Activated T-cell treated with anti-CD3 and anti-CD28 coated beads, Interleukin-2, amount 50 U/mL, for 4 hours (primary cell): Measurements from ENCODE around the gene NOL4L. TPM values are rescaled to one million over a fixed set of nuclear protein-coding genes. Genes with fewer than 3 reads are reported as not detected.

Source experiments
- ATAC-seq, 2 donors: fragments of 200-7000 bp; cut with Tn5 transposase; one replicate each; pipeline ENCODE4 v1.10.0; 2021
- DNase-seq: peaks from one replicate; pipeline ENCODE4 v3.0.0-alpha.2; 2020
- H3K27me3 Mint-ChIP-seq: one replicate; pipeline ENCODE4 v1.8.0; 2021; ENCODE audit warnings: low read depth, mixed read lengths
- H3K36me3 Mint-ChIP-seq: one replicate; pipeline ENCODE4 v1.8.0; 2022; ENCODE audit warnings: mixed read lengths; ENCODE audit not compliant: insufficient read depth
- H3K4me1 Mint-ChIP-seq: one replicate; pipeline ENCODE4 v1.8.0; 2021; ENCODE audit warnings: low read depth, mixed read lengths
- H3K4me3 Mint-ChIP-seq: one replicate; pipeline ENCODE4 v1.8.0; 2021; ENCODE audit warnings: mild to moderate bottlenecking, moderate library complexity, mixed read lengths
- H3K9me3 Mint-ChIP-seq: one replicate; pipeline ENCODE4 v1.8.0; 2021; ENCODE audit warnings: mixed read lengths
- total RNA-seq, 3 donors: library from RNA; stranded (reverse); gene quantifications; one replicate each; pipeline ENCODE4 v1.2.1, GENCODE V29; 2021

The NOL4L gene
- total RNA-seq, 3 donors from 2014 or later, result 5.6 to 8.0 (median 6.3) TPM

DNA sequence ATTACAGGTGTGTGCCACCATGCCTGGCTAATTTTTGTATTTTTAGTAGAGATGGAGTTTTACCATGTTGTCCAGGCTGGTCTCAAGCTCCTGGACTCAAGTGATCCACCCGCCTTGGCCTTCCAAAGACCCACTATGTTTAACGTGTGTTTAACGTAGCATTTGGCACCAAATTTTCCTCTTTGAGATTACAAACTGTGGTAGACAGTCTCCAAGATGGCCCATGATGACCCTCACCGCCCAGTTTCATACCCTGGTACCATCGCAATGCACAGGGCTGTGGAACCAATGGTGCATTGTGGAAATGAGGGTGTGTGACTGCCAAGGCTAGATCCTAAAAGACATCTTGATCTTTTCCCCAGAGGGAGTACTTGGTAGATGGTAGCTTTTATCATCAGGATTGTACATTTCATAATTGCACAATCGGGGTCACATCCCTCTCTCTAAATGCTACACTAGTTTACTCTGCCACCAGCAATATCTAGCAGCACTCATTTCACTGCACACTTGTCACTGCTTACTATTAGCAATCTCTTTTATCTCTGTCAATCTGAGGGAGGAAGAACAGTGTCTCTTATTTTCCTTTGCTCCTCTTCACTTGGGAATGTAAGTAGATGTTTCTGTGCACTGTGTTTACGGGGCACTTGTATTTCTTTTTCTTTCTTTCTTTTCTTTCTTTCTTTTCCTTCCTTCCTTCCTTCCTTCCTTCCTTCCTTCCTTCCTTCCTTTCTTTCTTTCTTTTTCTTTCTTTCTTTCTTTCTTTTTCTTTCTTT, 96.9 kb downstream of the NOL4L start:
- Mint-ChIP-seq H3K9me3 (no peaks in the 10 kb centered on the region), H3K4me3 (no peak overlapping the region), H3K27me3 (no peaks in the 10 kb centered on the region), H3K4me1 (peaks cover 32% of the 10 kb centered on the region), H3K36me3 (peaks cover 9% of the 10 kb centered on the region)
- DNase-seq (no peak), ATAC-seq (no peak)

DNA sequence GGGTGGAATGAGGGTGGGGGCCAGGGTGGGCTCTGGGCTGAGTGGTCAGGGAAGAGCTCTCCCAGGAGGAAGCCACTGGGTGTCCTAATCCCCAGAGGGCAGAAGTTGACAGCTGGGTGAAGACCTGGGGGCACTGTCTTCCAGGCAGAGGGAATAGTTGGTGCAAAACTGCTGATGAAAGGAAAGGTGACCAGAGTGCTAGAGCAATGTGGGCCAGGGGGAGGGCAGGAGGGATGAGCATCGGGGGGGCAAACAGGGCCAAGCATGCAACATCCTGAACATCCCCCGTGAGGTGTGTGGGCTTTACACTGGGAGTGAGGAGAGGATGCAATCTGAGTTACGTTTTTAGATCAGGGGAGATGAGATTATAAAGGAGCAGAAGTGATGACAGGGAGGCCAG, 97.8 kb downstream of the NOL4L start:
- Mint-ChIP-seq H3K36me3 (peaks cover 7% of the 10 kb centered on the region), H3K4me1 (peaks cover 34% of the 10 kb centered on the region), H3K27me3 (no peaks in the 10 kb centered on the region), H3K4me3 (no peak overlapping the region), H3K9me3 (no peaks in the 10 kb centered on the region)
- no peak for ATAC-seq
- no peak for DNase-seq

DNA sequence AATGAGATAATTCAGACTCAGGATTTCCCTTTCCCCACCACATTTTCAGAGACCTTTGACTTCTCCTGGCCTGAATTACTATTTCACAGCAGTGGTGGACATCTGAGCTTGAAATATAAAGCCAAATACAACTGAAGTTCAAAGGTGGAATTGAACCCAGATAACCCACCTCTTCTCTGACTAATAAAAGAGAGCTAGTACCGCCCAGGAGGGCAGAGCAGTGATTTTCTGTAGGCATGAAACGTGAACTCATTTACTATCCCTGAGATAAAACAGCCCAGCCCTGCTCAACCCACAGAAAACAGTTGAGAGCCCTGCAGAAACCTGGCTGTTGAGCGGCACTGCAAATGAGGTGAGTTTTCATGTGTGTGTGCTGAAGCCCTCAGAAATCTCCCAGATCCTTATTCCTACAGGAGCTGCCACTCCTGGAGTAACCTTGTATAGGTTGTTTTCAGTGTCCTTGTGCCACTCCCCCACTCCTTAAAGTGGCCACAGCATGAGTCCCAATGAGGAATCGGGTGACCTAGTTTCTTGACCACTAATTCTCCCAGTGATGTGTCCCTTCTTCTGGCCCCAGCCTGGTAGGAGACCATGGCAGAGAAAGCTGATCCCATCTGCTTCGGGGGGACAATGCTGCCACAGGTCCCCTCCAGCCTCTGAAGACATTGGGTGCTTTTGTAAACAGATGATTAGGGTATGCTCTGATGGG, 99.2 kb downstream of the NOL4L start:
- H3K4me1 Mint-ChIP-seq, result peaks cover 35% of the 10 kb centered on the region
- DNase-seq, result no peak
- peak overlapping the region; percentile 87 for H3K4me3 Mint-ChIP-seq
- no peak for ATAC-seq
- H3K27me3 Mint-ChIP-seq, result no peaks in the 10 kb centered on the region
- H3K9me3 Mint-ChIP-seq, result no peaks in the 10 kb centered on the region
- peaks cover 4% of the 10 kb centered on the region for H3K36me3 Mint-ChIP-seq

DNA sequence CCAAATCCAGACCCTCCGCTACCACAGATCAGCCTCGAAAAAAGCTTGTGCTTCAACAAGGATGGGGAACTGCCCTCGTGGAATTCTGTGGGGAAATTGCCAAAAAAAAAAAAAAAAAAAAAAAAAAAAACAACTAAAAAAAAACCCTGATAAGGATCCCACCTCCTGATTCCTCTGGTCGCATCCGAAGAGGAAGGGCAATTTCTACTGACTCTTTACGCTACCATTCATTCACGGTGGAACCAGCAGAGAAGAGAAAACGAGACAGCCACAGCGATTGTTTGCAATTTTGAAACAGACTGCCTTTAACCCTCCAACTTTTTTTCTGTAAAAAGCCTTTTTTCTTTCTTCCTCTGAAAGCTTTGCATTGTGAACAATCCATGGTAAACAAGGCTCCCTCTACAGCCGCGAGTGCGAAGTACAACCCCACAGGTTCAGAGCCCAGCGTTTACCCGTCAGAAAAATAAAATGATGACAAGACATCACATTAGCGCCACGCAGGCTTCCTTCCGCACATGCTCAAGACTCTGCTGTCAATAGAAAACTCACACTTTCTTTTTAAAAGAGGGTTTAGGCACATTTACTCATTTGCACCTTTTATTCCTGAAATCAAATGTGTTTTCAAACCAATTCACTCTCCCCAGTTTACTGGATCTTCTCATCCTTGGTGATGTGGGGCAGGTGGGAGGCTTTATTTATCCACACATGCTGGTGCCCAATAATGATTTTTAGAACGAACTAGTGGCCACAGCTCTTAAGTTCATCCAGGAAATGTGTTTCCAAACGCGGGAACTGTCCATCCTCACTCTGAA, 100.0 kb downstream of the NOL4L start:
- ATAC-seq (peak; percentile 69 to 75), DNase-seq (peak; percentile 74)
- Mint-ChIP-seq H3K36me3 (no peaks in the 10 kb centered on the region), H3K27me3 (no peaks in the 10 kb centered on the region), H3K9me3 (no peaks in the 10 kb centered on the region), H3K4me3 (peak overlapping the region; percentile 87), H3K4me1 (peaks cover 41% of the 10 kb centered on the region)

DNA sequence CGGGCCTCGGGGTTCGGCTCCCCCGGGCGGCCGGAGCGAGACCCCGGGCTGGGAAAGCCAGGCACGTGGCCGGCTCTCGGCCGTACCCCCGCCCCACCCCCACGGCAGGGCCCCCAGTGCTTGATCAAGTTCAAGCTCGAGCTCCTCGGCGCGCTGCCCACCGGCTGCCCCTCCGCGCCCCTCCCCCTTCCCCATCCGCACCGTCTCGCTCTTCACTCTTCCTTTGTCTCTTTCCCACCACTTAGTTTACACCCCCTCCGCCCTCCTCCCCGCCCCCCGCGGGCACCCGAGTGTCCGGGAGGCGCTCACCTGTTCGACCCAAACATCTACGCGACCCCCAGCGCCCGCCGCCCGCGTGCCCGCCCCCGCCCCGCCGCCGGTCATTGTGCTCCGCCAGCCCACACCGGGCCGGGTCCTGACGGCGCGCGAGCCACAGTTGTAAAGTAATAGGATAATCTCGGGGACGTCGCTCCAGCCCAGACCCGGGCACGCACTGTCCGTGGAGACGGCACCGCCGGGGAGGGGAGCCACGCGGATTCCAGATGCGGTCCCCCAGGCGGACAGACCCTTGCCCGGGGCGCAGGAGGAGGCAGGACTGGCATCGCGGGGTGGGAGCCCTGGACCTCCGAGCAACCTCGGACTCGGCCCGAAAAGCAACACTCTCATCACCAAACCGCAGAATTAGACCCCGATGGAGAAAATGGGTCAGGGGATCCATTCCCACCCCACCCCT, 100.7 kb downstream of the NOL4L start:
- peak; percentile 2 to 5 for ATAC-seq

DNA sequence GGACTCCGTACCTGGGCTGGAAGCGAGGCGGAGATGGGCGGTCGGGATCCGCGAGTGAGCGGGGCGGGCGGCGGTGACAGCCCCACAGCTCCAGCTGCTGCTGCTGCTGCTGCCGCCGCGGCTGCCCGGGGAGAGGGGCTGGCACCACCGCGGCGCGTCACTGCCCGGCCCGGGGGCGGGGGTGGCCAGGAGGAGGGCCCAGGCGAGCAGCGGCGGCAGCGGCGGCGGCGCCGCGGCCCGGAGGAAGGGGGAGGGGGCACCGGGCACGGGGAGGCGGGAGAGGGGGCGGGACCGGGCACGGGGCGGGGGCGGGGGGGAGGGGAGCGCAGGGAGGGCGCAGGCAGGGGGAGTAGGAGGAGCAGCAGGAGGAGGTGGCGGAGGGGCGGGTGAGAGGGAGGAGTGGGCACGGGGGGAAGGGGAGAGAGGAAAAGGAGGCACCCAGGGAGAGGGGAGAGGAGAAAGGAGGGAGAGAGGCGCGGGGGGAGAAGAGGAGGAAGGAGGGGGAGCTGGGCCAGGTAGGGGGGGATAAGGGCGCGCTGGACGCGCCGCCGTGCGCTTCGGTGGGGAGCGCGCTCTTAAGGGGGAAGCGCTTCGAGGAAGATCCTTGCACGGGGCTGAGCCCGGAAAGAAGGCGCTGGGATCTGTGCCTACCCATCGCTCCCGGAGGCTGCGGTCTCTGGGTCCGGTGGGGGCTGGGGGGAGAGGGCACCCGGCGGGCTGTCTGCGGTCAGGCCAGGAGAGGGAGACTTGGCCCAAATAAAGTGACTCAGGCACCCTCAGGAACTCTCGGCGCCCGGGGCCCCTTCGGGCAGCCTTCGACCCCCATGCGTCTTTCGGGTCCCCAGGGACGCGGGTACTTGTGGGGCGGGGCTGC, 101.5 kb downstream of the NOL4L start:
- Mint-ChIP-seq H3K4me3 (peak overlapping the region; percentile 77), H3K36me3 (no peaks in the 10 kb centered on the region), H3K27me3 (no peaks in the 10 kb centered on the region), H3K9me3 (no peaks in the 10 kb centered on the region), H3K4me1 (peaks cover 50% of the 10 kb centered on the region)
- ATAC-seq (peak; percentile 55 to 56), DNase-seq (peak; percentile 58)

More for the DNA sequence above, 100.7 kb downstream of the NOL4L start:
- Mint-ChIP-seq H3K36me3 (no peaks in the 10 kb centered on the region), H3K9me3 (no peaks in the 10 kb centered on the region), H3K4me1 (peaks cover 48% of the 10 kb centered on the region), H3K27me3 (no peaks in the 10 kb centered on the region), H3K4me3 (peak overlapping the region; percentile 87)
- DNase-seq, result no peak

DNA sequence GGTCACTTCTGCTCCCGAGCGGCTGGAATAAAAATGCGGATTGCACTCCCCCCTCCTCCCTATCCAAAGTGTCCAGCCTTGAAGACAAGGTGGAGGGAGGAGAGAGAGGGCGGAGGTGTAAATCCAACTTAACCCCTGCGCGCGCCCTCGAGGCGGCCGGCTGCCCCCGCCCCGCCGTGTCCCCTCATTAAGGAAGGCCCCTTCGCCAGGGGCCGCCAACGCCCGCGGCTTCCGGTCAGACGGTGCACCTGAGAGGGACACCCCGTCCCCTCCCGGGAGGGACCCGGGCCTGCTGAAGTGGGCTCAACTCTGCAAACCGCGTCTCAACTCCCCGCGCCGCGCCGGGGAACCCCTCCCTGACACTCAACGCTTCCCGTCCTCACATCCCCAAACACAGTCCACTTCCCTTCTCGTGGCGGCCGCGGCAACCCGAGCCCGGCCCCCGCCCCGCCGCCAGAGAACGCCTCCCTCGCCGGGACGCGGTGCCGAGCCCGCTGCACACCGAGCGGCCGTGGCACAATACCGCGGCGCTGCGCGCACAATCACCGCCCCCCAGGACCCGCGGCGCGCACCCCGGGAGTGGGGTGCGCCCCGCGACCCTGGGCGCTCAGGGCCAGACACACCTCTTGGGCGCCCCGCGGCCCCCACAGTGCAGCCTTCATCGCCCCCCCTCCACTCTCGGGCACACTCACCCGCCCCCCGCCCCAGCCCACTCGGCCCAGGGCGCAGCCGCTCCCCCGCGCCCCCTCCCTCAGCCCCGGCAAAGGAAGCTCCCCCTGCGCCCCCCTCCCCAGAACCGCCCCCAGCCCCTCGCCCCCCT, 102.5 kb downstream of the NOL4L start:
- H3K4me1 Mint-ChIP-seq, result peaks cover 54% of the 10 kb centered on the region
- H3K27me3 Mint-ChIP-seq, result no peaks in the 10 kb centered on the region
- ATAC-seq (peak; percentile 33 to 44), DNase-seq (no peak)
- H3K36me3 Mint-ChIP-seq, result no peaks in the 10 kb centered on the region
- peak overlapping the region; percentile 75 for H3K4me3 Mint-ChIP-seq
- no peaks in the 10 kb centered on the region for H3K9me3 Mint-ChIP-seq

DNA sequence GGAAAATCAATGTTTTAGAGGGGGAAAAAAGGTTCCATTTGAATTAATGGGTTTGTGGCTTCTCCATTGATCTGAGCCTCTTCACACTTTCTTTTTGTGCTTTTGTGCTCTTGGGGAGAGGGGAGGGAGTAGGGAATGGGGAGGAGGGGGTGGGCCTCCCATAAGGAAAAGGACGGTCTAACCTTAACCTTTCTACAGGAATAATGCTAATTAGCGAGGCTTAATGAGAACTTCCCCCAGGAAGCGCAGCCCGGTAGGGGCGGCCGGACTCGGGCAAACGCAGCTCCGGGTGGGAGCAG, 103.0 kb downstream of the NOL4L start:
- Mint-ChIP-seq H3K9me3 (no peaks in the 10 kb centered on the region), H3K4me3 (peak overlapping the region; percentile 75), H3K36me3 (no peaks in the 10 kb centered on the region), H3K4me1 (peaks cover 56% of the 10 kb centered on the region), H3K27me3 (no peaks in the 10 kb centered on the region)
- ATAC-seq (no peak), DNase-seq (no peak)

DNA sequence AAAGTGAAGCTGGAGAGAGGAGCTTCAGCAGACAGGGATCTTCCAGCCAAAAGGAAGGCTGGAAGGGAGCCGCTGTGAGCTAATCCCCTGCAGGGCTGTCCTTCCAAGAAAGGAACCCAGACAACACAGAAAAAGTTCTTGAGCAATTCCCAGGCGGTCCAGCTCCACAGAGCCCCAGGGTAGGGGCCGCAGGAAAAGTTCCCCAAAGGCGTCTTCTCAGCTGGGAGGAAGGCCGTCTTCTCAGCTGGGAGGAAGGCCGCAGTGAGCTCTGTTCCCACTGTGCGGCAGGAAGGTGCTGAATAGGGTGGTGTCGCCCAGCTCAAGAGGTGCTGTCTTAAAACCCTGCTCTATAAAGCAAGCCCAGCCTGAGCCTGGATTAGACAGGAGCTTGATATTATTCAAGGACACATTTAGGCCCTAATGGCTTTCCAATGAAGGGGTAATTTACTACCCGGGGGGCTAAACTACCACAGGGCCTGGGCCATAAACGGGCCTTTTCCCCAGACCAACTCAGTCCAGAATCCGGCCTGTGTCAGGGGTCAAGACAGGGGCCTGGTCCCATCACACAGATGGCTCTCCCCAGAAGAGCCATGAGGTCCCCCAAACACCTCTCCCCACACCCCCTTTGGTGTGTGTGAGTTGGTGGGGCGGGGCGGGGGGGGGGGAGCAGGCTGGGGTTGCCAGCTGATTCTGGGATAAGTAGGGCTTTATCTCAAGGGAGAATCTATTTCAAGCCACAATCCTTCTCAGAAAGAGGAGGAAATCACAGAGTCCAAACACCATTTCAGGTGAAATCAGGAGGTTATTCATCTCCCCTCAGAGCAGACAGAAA, 103.6 kb downstream of the NOL4L start:
- ATAC-seq (no peak), DNase-seq (no peak)
- H3K4me3 Mint-ChIP-seq, result peak overlapping the region; percentile 75
- no peaks in the 10 kb centered on the region for H3K9me3 Mint-ChIP-seq
- H3K4me1 Mint-ChIP-seq, result peaks cover 59% of the 10 kb centered on the region
- no peaks in the 10 kb centered on the region for H3K36me3 Mint-ChIP-seq
- no peaks in the 10 kb centered on the region for H3K27me3 Mint-ChIP-seq

DNA sequence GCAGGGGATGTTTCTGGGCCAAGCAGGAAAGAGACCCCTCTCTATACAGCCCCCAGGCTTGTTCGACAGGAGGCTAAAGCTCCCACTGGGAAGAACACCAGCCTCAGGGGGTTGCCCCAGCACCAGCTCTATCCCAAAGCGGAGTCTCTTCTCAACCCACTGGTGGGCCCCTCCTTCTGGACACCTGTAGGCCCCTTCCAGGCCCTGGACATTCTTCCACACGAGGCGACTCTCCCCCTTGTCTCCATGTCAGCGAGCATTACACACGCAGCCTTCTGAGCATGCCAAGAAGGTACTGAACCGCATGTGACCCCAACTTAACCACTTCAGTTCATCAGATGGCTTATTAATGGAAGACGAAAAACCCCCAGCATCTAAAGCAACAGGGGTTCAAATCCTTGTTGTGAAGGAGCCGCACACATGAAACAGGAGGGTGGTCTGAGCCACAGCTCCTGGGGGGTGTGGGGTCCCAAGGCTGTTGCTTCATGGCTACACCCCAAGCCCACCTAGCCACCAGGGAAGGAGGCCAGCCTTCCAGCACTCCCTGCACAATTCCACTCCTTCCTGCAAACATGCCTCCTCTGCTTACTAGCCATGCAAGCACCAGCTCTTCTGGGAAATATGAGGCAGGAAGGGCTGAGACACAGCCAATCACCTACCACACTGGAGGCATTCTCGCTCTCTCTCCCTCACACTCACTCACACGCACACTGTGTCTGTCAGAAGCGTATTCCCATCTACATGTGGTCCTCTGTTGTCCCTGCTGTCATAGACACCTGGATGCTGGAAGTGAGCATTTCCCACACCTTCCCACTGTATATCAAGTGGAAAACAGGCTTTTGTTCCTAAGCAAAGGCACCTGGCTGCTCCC, 104.5 kb downstream of the NOL4L start:
- ATAC-seq (no peak), DNase-seq (no peak)
- Mint-ChIP-seq H3K4me3 (no peak overlapping the region), H3K36me3 (no peaks in the 10 kb centered on the region), H3K27me3 (no peaks in the 10 kb centered on the region), H3K4me1 (peaks cover 59% of the 10 kb centered on the region), H3K9me3 (no peaks in the 10 kb centered on the region)

DNA sequence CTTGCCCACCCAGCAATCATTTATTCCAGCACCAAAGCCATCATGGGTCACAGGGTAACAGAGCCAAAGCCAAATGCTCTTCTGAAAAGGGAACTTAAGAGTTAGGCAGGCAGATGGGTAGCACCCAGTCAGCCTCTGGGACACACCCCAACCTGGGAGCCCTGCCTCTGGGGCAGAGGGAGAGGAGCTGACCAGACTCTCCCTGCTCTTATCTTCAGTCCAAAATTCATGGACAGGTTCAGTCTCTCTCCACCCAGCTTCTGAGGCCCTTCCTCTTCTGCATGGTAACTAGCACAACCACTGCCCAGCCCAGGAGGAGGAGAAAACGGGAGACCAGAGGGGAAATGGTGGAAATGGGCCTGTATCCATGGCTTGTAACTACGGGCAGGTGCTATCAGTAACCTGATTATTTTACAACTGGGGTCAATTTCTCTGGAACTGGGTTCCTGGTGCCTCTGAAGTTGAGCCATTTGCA, 105.4 kb downstream of the NOL4L start:
- DNase-seq (no peak), ATAC-seq (no peak)
- no peak overlapping the region for H3K4me3 Mint-ChIP-seq
- no peaks in the 10 kb centered on the region for H3K9me3 Mint-ChIP-seq
- no peaks in the 10 kb centered on the region for H3K27me3 Mint-ChIP-seq
- H3K36me3 Mint-ChIP-seq, result no peaks in the 10 kb centered on the region
- peaks cover 52% of the 10 kb centered on the region for H3K4me1 Mint-ChIP-seq
